Spleen (tissue), 11 donors: Measurements from ENCODE around the gene LRRC56. TPM values are rescaled to one million over a fixed set of nuclear protein-coding genes. Genes with fewer than 3 reads are reported as not detected.
A peak's percentile ranks its signal among the peaks of the same experiment; 100 is the strongest.

ENCODE experiments used
- DNase-seq: peaks from one replicate; pipeline ENCODE4 v3.0.0-alpha.2; 2020
- H3K27ac ChIP-seq, 8 donors: fragments of 200-600 bp; sonication (generic) in 7 of 8; 1 replicate in 4 of 8; 2 replicates in 4 of 8; pipeline versions ENCODE4 v1.5.0 to v1.8.0; 2016 to 2021; ENCODE audit warnings: inconsistent platforms in 4 of 8, mild to moderate bottlenecking in 4 of 8, moderate library complexity in 1 of 8
- H3K27me3 ChIP-seq, 7 donors: fragments of 200-600 bp; sonication (generic) in 6 of 7; replicated peaks in 1 of 7; 1 replicate in 4 of 7; 2 replicates in 3 of 7; pipeline versions ENCODE4 v1.5.0 to v1.8.0; 2016 to 2021; ENCODE audit warnings: inconsistent platforms in 3 of 7, mild to moderate bottlenecking in 1 of 7
- H3K36me3 ChIP-seq, 6 donors: fragments of 200-600 bp; sonication (generic) in 5 of 6; 1 replicate in 4 of 6; 2 replicates in 2 of 6; pipeline versions ENCODE4 v1.5.0 to v1.8.0; 2016 to 2021; ENCODE audit warnings: inconsistent platforms in 2 of 6
- H3K4me1 ChIP-seq, 6 donors: fragments of 200-600 bp; sonication (generic) in 5 of 6; 1 replicate in 3 of 6; 2 replicates in 3 of 6; pipeline versions ENCODE4 v1.5.0 to v1.8.0; 2016 to 2021; ENCODE audit warnings: inconsistent platforms in 3 of 6
- H3K4me3 ChIP-seq, 8 donors: fragments of 200-600 bp; sonication (generic) in 7 of 8; 1 replicate in 4 of 8; 2 replicates in 4 of 8; pipeline versions ENCODE4 v1.5.0 to v1.8.0; 2016 to 2021; ENCODE audit warnings: inconsistent platforms in 4 of 8, mild to moderate bottlenecking in 4 of 8, moderate library complexity in 2 of 8
- H3K9me3 ChIP-seq, 8 donors: fragments of 200-600 bp; sonication (generic) in 7 of 8; 1 replicate in 4 of 8; 2 replicates in 4 of 8; pipeline versions ENCODE4 v1.5.0 to v1.8.0; 2016 to 2021; ENCODE audit warnings: inconsistent platforms in 4 of 8
- POLR2A ChIP-seq, 3 donors: fragments of 450-650 bp; IDR thresholded peaks; one replicate each; pipeline ENCODE4 v1.5.1; 2017; ENCODE audit warnings: antibody characterized with exemption in 3 of 3, mild to moderate bottlenecking in 1 of 3
- POLR2AphosphoS5 ChIP-seq, 3 donors: sonication (generic); formaldehyde crosslinking; IDR thresholded peaks; one replicate each; pipeline ENCODE4 v1.5.1; 2017; ENCODE audit warnings: antibody characterized with exemption in 3 of 3
- WGBS, 5 donors: extraction: QIAGEN DNeasy Blood & Tissue Kit in 3 of 5; methylation state at CpG; one replicate each; pipeline versions ENCODE4 v1.1.5 to v1.1.7; 2013 to 2018; 5-methylcytosine and 5-hydroxymethylcytosine counted together
- intact Hi-C: fragments of 100-400 bp; cut with DNase I; formaldehyde crosslinking; loops from one replicate; pipeline ENCODE4 v1.15.0; 2023; ENCODE audit warnings: low total_unique reads
- polyA plus RNA-seq, 3 donors: library from polyadenylated mRNA; stranded (reverse); fragments of 200-250 nt; gene quantifications; one replicate each; pipeline ENCODE4 v1.2.1, GENCODE V29; 2013
- total RNA-seq, 7 donors: library from RNA; depleted of rRNA in 3 of 7; stranded (reverse); fragments of >200 nt in 3 of 7; fragmentation: NEBNext Ultra II Directional in 4 of 7; extraction: Animal tissue kit (Norgen Biotek cat#: 25700) in 4 of 7; gene quantifications; one replicate each; pipeline versions ENCODE4 v1.1.0 to v1.2.1, GENCODE V29; 2016 to 2021
- TF ChIP-seq, protein P1 (sequence below), 11 experiments: fragments of 200-600 bp in 7 of 11; fragments of 450-650 bp in 4 of 11; sonication (generic) in 4 of 11; IDR thresholded peaks in 8 of 11; conservative IDR thresholded peaks in 3 of 11; 1 replicate in 7 of 11; 2 replicates in 4 of 11; pipeline versions ENCODE4 v1.4.0 to v1.8.0; 2016 to 2021; ENCODE audit warnings: antibody characterized with exemption in 11 of 11, inconsistent platforms in 4 of 11, mild to moderate bottlenecking in 1 of 11
- donor health status: healthy with polysubstance abuse.
- donor health status: DM: no; HTN: no; CAD: no; lungs with moderate emphysema.
- donor health status: DM: no; HTN: no; CAD: no.
- donor health status: Bipolar disorder and iron deficiency.
- donor health status: healthy.
- donor health status: DM: no; HTN: no; CAD: no.
- donor health status: DM: yes; HTN: yes; CAD: no.

Gene LRRC56
- total and polyA plus RNA-seq, 10 donors: 1.0 to 4.6 (median 2.3) TPM

DNA sequence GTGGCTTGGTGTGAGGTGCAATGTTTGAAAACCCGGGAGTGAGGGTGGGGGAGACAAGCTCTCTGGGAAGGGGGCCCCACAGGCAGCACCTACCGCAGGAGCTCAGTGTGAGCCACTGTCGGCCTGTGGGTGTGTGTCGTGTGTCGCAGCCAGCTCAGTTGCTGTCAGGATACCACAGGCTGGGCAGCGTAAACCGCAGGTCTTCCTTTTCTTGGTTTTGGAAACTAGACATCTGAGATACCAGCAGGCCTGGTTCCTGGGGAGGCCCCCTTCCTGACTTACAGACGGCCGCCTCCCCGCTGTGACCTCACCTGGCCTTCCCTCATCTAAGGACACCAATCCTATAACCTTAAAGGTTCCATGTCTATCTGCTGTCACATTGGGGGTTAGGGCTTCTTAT is 59.0 kb downstream of the LRRC56 start:
- 67 to 82% (median 77%) methylated on average over 9 to 10 of the region's 10 CpGs for WGBS, 5 donors
- Histone ChIP-seq H3K27me3 (no peaks in the 10 kb centered on the region), H3K36me3 (peaks cover 6 to 100% (median 95%) of the 10 kb centered on the region in 6 donors), H3K9me3 (no peaks in the 10 kb centered on the region), H3K27ac (no peak overlapping the region), H3K4me1 (no peaks in the 10 kb centered on the region), H3K4me3 (no peak overlapping the region)
- no peak for DNase-seq
- intact Hi-C loops: no loop called here
- TF ChIP-seq POLR2AphosphoS5 (IDR thresholded peaks at IDR 0.05) (no peak), POLR2A (IDR thresholded peaks at IDR 0.05) (no peak)
- TF ChIP-seq, protein P1, sequence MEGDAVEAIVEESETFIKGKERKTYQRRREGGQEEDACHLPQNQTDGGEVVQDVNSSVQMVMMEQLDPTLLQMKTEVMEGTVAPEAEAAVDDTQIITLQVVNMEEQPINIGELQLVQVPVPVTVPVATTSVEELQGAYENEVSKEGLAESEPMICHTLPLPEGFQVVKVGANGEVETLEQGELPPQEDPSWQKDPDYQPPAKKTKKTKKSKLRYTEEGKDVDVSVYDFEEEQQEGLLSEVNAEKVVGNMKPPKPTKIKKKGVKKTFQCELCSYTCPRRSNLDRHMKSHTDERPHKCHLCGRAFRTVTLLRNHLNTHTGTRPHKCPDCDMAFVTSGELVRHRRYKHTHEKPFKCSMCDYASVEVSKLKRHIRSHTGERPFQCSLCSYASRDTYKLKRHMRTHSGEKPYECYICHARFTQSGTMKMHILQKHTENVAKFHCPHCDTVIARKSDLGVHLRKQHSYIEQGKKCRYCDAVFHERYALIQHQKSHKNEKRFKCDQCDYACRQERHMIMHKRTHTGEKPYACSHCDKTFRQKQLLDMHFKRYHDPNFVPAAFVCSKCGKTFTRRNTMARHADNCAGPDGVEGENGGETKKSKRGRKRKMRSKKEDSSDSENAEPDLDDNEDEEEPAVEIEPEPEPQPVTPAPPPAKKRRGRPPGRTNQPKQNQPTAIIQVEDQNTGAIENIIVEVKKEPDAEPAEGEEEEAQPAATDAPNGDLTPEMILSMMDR (IDR thresholded peaks at IDR 0.05 in 8 of 11, conservative IDR thresholded peaks at IDR 0.05 in 3 of 11): no peak

DNA sequence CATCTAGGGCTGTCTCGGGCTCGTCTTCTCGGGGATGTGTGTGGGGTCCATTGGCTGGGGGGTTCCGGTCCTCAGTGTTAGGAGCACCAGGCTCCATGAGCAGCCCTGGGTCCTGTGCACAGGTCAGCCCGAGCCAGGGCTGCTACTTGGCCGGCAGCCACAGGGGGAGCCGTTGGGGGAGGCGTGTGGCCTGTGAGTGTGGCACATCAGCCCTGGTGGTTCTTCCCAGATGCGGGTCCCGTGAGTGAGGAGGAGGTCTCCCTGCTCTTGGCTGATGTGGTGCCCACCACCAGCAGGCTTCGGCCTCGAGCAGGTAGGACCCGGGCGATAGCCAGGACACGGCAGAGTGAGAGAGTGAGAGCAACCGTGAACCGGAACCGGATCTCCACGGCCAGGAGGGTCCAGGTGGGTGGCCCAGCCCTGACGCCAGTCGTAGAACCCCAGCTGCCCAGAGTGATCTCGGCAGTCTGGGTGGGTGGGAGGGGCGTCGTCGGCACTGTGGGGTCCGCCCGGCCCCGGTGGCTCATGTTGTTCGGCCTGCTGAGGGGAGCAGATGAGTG is 59.9 kb downstream of the LRRC56 start:
- no peak overlapping the region for H3K27ac ChIP-seq
- no peaks in the 10 kb centered on the region for H3K9me3 ChIP-seq
- H3K4me3 ChIP-seq: no peak overlapping the region
- DNase-seq: no peak
- intact Hi-C loops: no loop called here
- H3K27me3 ChIP-seq: no peaks in the 10 kb centered on the region
- H3K36me3 ChIP-seq: peaks cover 6 to 100% (median 96%) of the 10 kb centered on the region in 6 donors
- no peak for TF ChIP-seq POLR2A (IDR thresholded peaks at IDR 0.05)
- no peak for TF ChIP-seq POLR2AphosphoS5 (IDR thresholded peaks at IDR 0.05)
- TF ChIP-seq, protein P1 (IDR thresholded peaks at IDR 0.05 in 8 of 11, conservative IDR thresholded peaks at IDR 0.05 in 3 of 11): no peak
- WGBS, 5 donors: 94 to 100% (median 95%) methylated on average over 6 to 29 of the region's 29 CpGs
- no peaks in the 10 kb centered on the region for H3K4me1 ChIP-seq

DNA sequence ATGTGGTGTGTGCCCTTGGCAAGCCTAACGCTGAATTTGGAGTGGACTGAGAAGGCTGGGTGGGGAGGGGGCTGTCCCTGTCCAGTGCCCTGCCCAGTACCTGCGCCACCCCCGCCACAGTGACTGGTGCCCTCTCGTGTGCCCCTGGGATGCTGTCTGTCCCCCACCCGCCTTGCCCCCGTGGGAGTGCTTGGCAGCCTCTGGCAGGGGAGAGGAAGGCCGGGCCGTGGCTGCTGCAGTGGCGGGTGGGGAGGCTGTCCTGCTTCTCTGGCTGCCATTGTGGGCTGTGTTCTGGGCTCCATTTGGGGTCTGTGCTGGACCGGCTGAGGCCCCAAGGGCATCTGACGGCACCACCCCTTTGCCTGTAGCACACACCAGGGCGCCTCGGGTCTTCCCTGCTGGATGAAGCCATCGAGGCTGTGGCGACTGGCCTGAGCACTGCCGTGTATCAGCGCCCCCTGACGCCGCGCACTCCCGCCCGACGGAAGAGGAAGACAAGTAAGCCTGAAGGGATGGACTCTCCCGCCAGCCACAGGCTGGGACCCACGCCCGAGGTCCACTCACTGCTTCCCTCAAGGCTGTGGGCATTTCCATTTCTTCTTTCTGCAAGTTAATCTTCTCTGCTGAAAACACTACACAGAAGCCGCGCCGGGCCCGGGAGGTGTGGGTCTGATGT is 60.8 kb downstream of the LRRC56 start:
- 92 to 94% (median 94%) methylated on average over 24 to 30 of the region's 30 CpGs for WGBS, 5 donors
- H3K27me3 ChIP-seq: no peaks in the 10 kb centered on the region
- intact Hi-C loops: no loop called here

More for the DNA sequence above, 60.8 kb downstream of the LRRC56 start:
- Histone ChIP-seq H3K4me1 (no peaks in the 10 kb centered on the region), H3K36me3 (peaks cover 0 to 100% (median 96%) of the 10 kb centered on the region in 6 donors), H3K9me3 (no peaks in the 10 kb centered on the region), H3K4me3 (no peak overlapping the region), H3K27ac (no peak overlapping the region)
- TF ChIP-seq, protein P1 (IDR thresholded peaks at IDR 0.05 in 8 of 11, conservative IDR thresholded peaks at IDR 0.05 in 3 of 11): no peak
- peak in 1 of 3 donors; percentile 42 for TF ChIP-seq POLR2AphosphoS5 (IDR thresholded peaks at IDR 0.05)
- DNase-seq: no peak
